ENCODE data around the gene PATL1. TPM values are rescaled to one million over a fixed set of nuclear protein-coding genes. Genes with fewer than 3 reads are reported as not detected.

The PATL1 gene
- total RNA-seq, 1 experiment from 2014 or later = 55.0 TPM

- H3K4me3 ChIP-seq = no peak overlapping the region
- H3K36me3 ChIP-seq (ENCODE audit: low read depth) = peaks cover 66% of the 10 kb centered on the region
- BruUV-seq (replicated peaks) = no TSS peak
- H4K20me1 ChIP-seq (ENCODE audit: insufficient read depth) = peaks cover 20% of the 10 kb centered on the region
- no peak for DNase-seq
- H3K4me1 ChIP-seq (replicated peaks; ENCODE audit: insufficient read depth) = no peaks in the 10 kb centered on the region
- TF ChIP-seq EZH2 (IDR thresholded peaks at IDR 0.05; ENCODE audit: low read depth) (no peak), CTCF (conservative IDR thresholded peaks at IDR 0.05) (no peak)
- H3K4me2 ChIP-seq = no peak overlapping the region
- peaks cover 15% of the 10 kb centered on the region for H3F3A ChIP-seq (ENCODE audit: insufficient read depth, low read depth)
- no peaks in the 10 kb centered on the region for H3K9me3 ChIP-seq (ENCODE audit: insufficient read depth, low read depth)
- no peaks in the 10 kb centered on the region for H3K27me3 ChIP-seq (ENCODE audit: insufficient read depth, low read depth)
- ChIA-PET CTCF (no interaction called here), POLR2A (ENCODE audit: unreplicated experiment) (interaction anchor here (0.6 kb wide), 1 partner anchor 16 kb away, joined by 7 read pairs; no protein-coding TSS in a partner anchor)
- intact Hi-C loops (cut with micrococcal nuclease; ENCODE audit: unreplicated experiment) = no loop called here
- no peak overlapping the region for H3K27ac ChIP-seq
- peaks cover 16% of the 10 kb centered on the region; the same call in 1 of the 2 replicates for H3K79me2 ChIP-seq (ENCODE audit: low read depth)
- H2AFZ ChIP-seq = no peak overlapping the region
- no peaks in the 10 kb centered on the region for H3K9me2 ChIP-seq (ENCODE audit: insufficient read depth)
Measured at GRCh38 chr11:59658036-59658435, 10.8 kb downstream of the PATL1 start.

GRCh38 chr11:59654893-59655292 lies 13.9 kb downstream of the PATL1 start:
- 0 out of 2 replicates have a peak, but pooled peaks cover under 1% of the 10 kb centered on the region for H3K79me2 ChIP-seq (ENCODE audit: low read depth)
- H3K27ac ChIP-seq = no peak overlapping the region
- H2AFZ ChIP-seq = no peak overlapping the region
- ChIA-PET CTCF (no interaction called here), POLR2A (ENCODE audit: unreplicated experiment) (no interaction called here)
- DNase-seq = no peak
- H4K20me1 ChIP-seq (ENCODE audit: insufficient read depth) = no peaks in the 10 kb centered on the region; the same call in 1 of the 2 replicates
- intact Hi-C loops (cut with micrococcal nuclease; ENCODE audit: unreplicated experiment) = loop anchor here (5.0 kb wide), 1 partner anchor 53 kb away; no protein-coding TSS in a partner anchor
- no peaks in the 10 kb centered on the region for H3K9me3 ChIP-seq (ENCODE audit: insufficient read depth, low read depth)
- no peak overlapping the region for H3K4me3 ChIP-seq
- TF ChIP-seq EZH2 (IDR thresholded peaks at IDR 0.05; ENCODE audit: low read depth) (no peak), CTCF (conservative IDR thresholded peaks at IDR 0.05) (no peak)
- H3K36me3 ChIP-seq (ENCODE audit: low read depth) = peaks cover 65% of the 10 kb centered on the region
- peaks cover 10% of the 10 kb centered on the region for H3F3A ChIP-seq (ENCODE audit: insufficient read depth, low read depth)
- no peaks in the 10 kb centered on the region for H3K27me3 ChIP-seq (ENCODE audit: insufficient read depth, low read depth)
- H3K4me1 ChIP-seq (replicated peaks; ENCODE audit: insufficient read depth) = no peaks in the 10 kb centered on the region
- H3K4me2 ChIP-seq = no peak overlapping the region
- H3K9me2 ChIP-seq (ENCODE audit: insufficient read depth) = no peaks in the 10 kb centered on the region
- BruUV-seq (replicated peaks) = no TSS peak

DNA sequence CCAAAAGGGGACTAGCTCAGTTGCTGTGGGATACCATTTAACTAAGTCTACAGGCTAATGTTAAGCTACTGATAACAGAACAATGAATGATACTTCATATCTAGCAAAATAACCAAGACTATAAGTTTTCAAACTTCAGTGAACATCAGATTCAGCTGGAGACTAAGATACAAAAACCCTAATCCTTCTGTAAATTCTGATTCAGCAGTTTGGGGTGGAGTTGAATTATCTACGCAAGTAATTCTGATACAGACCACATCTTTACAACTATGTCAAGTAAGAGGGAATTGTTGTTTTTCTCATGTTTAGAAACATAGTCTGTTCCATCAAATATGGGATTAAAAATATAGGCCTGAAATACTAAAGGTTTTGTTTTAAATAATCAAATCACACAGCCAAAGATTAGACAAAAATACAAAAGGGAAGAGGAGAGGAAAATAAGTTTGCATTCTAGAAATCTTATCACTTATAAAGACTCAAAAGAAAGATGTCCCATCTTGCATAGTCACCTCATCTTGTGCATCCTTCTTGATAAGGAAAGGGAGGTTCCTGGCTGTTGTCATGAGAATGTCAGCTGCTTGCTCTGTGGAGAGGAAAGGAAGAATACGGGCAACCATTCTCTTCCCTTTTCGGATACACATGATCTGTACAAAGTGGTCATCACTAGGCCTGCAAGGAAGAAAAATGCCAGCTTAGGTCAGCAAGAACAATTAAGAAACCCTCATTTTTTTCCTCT lies 21.4 kb downstream of the PATL1 start:
- no peak for TF ChIP-seq CTCF (conservative IDR thresholded peaks at IDR 0.05)
- no peak for TF ChIP-seq EZH2 (IDR thresholded peaks at IDR 0.05; ENCODE audit: low read depth)
- Histone ChIP-seq H3K27ac (no peak overlapping the region), H3K4me1 (replicated peaks; ENCODE audit: insufficient read depth) (no peaks in the 10 kb centered on the region), H3K4me2 (no peak overlapping the region), H3K4me3 (no peak overlapping the region), H3F3A (ENCODE audit: insufficient read depth, low read depth) (peaks cover 4% of the 10 kb centered on the region; the same call in 1 of the 2 replicates), H3K9me3 (ENCODE audit: insufficient read depth, low read depth) (no peaks in the 10 kb centered on the region), H3K27me3 (ENCODE audit: insufficient read depth, low read depth) (no peaks in the 10 kb centered on the region), H3K79me2 (ENCODE audit: low read depth) (no peaks in the 10 kb centered on the region), H3K9me2 (ENCODE audit: insufficient read depth) (no peaks in the 10 kb centered on the region), H3K36me3 (ENCODE audit: low read depth) (peaks cover 74% of the 10 kb centered on the region), H4K20me1 (ENCODE audit: insufficient read depth) (no peaks in the 10 kb centered on the region; the same call in 1 of the 2 replicates), H2AFZ (no peak overlapping the region)
- CTCF ChIA-PET = no interaction called here
- DNase-seq = no peak
- BruUV-seq (replicated peaks) = no TSS peak
- POLR2A ChIA-PET (ENCODE audit: unreplicated experiment) = no interaction called here
- intact Hi-C loops (cut with micrococcal nuclease; ENCODE audit: unreplicated experiment) = loop anchor here (5.0 kb wide), 1 partner anchor 65 kb away; no protein-coding TSS in a partner anchor

Data from PC-9 (cell line).